IMR-90 (cell line): ENCODE data around the gene TM2D3. TPM values are rescaled to one million over a fixed set of nuclear protein-coding genes. Genes with fewer than 3 reads are reported as not detected.

ENCODE experiments used
- ATAC-seq: fragments of 200-7000 bp; cut with Tn5 transposase; 2 replicates; pipeline ENCODE4 v1.9.1; 2020; ENCODE audit warnings: low read depth, mild to moderate bottlenecking, moderate library complexity
- BruUV-seq: library from RNA; stranded (reverse); fragments of 400-500 nt; replicated peaks from 2 replicates; lab custom pipeline; 2021; lab: Mats Ljungman, UMichigan
- CTCF ChIA-PET: fragments of 300-600 bp; formaldehyde crosslinking; extraction: SDS; loops from one replicate; lab custom pipeline; 2021; ENCODE audit warnings: antibody characterized with exemption; lab: Yijun Ruan, JAX
- POLR2A ChIA-PET: fragments of 300-600 bp; sonication (Branson Sonifier 250); formaldehyde crosslinking; loops from one replicate; lab custom pipeline; 2022; ENCODE audit warnings: antibody characterized with exemption; ENCODE audit not compliant: unreplicated experiment; lab: Charles Lee
- DNase-seq: peaks from one replicate; pipeline ENCODE4 v3.0.0; 2013
- H2AFZ ChIP-seq: replicated peaks from 2 replicates; pipeline ENCODE3; 2013; ENCODE audit warnings: low read length, mild to moderate bottlenecking; ENCODE audit not compliant: poor library complexity
- H2AK5ac ChIP-seq: 2 replicates; pipeline ENCODE4 v1.6.1; 2013; ENCODE audit warnings: low read depth, low read length, inconsistent platforms
- H2AK9ac ChIP-seq: replicated peaks from 2 replicates; pipeline ENCODE3; 2013; ENCODE audit warnings: mild to moderate bottlenecking, low read depth, low read length, moderate library complexity; ENCODE audit not compliant: poor library complexity
- H2BK120ac ChIP-seq: 2 replicates; pipeline ENCODE4 v1.6.1; 2013; ENCODE audit warnings: low read depth, low read length, inconsistent platforms
- H2BK15ac ChIP-seq: 3 replicates; pipeline ENCODE4 v1.6.1; 2013; ENCODE audit warnings: low read depth, low read length, inconsistent platforms
- H2BK20ac ChIP-seq: 2 replicates; pipeline ENCODE4 v1.6.1; 2013; ENCODE audit warnings: low read depth, mild to moderate bottlenecking, inconsistent platforms, low read length, moderate library complexity
- H2BK5ac ChIP-seq: 2 replicates; pipeline ENCODE4 v1.6.1; 2013; ENCODE audit warnings: mild to moderate bottlenecking, low read depth, low read length, inconsistent platforms; ENCODE audit not compliant: poor library complexity, severe bottlenecking
- H3K14ac ChIP-seq: replicated peaks from 2 replicates; pipeline ENCODE4 v1.6.1; 2013; ENCODE audit warnings: low read depth, low read length, inconsistent platforms
- H3K18ac ChIP-seq: 2 replicates; pipeline ENCODE4 v1.6.1; 2013; ENCODE audit warnings: low read depth, low read length, control low read depth
- H3K23ac ChIP-seq: 2 replicates; pipeline ENCODE4 v1.6.1; 2013; ENCODE audit warnings: low read depth, low read length, inconsistent platforms
- H3K27ac ChIP-seq: 2 replicates; pipeline ENCODE4 v1.5.1; 2013; ENCODE audit warnings: mild to moderate bottlenecking, control low read depth, low read length; ENCODE audit not compliant: insufficient read depth
- H3K27me3 ChIP-seq: 2 replicates; pipeline ENCODE4 v1.6.1; 2013; ENCODE audit warnings: low read length; ENCODE audit not compliant: control insufficient read depth, insufficient read depth
- H3K36me3 ChIP-seq: 2 replicates; pipeline ENCODE4 v1.6.1; 2013; ENCODE audit warnings: low read length, mixed read lengths; ENCODE audit not compliant: control insufficient read depth, insufficient read depth
- H3K4ac ChIP-seq: 2 replicates; pipeline ENCODE4 v1.6.1; 2013; ENCODE audit warnings: low read depth, low read length, inconsistent platforms
- H3K4me1 ChIP-seq: 2 replicates; pipeline ENCODE4 v1.6.1; 2013; ENCODE audit warnings: low read length, mixed read lengths; ENCODE audit not compliant: control insufficient read depth, insufficient read depth
- H3K4me2 ChIP-seq: 2 replicates; pipeline ENCODE4 v1.6.1; 2013; ENCODE audit warnings: low read depth, mild to moderate bottlenecking, control low read depth, low read length, moderate library complexity
- H3K4me3 ChIP-seq: 2 replicates; pipeline ENCODE4 v1.5.1; 2013; ENCODE audit warnings: low read depth, mild to moderate bottlenecking, control low read depth, low read length, moderate library complexity; ENCODE audit not compliant: insufficient read depth
- H3K56ac ChIP-seq: 2 replicates; pipeline ENCODE4 v1.6.1; 2013; ENCODE audit warnings: low read length, inconsistent platforms; ENCODE audit not compliant: insufficient read depth; ENCODE audit errors: extremely low read depth
- H3K79me1 ChIP-seq, 2 experiments: 2 replicates each; pipeline ENCODE4 v1.6.1; 2013; ENCODE audit warnings: low read length in 2 of 2, inconsistent platforms in 1 of 2, low read depth in 1 of 2
- H3K9ac ChIP-seq: 2 replicates; pipeline ENCODE4 v1.6.1; 2013; ENCODE audit warnings: low read depth, low read length, control low read depth
- H3K9me1 ChIP-seq: 2 replicates; pipeline ENCODE4 v1.6.1; 2013; ENCODE audit warnings: low read length, inconsistent platforms; ENCODE audit not compliant: insufficient read depth
- H3K9me3 ChIP-seq: 2 replicates; pipeline ENCODE4 v1.6.1; 2013; ENCODE audit warnings: low read length; ENCODE audit not compliant: control insufficient read depth, insufficient read depth
- H4K20me1 ChIP-seq: 2 replicates; pipeline ENCODE4 v1.6.1; 2013; ENCODE audit warnings: low read length, inconsistent platforms; ENCODE audit not compliant: insufficient read depth
- H4K5ac ChIP-seq: 2 replicates; pipeline ENCODE4 v1.6.1; 2013; ENCODE audit warnings: mild to moderate bottlenecking, low read depth, low read length, control low read depth
- H4K8ac ChIP-seq, 2 experiments: 2 replicates each; pipeline ENCODE4 v1.6.1; 2013; ENCODE audit warnings: low read depth in 2 of 2, low read length in 2 of 2, control low read depth in 1 of 2, inconsistent platforms in 1 of 2
- H4K91ac ChIP-seq: 2 replicates; pipeline ENCODE4 v1.6.1; 2013; ENCODE audit warnings: low read depth, low read length, inconsistent platforms; ENCODE audit not compliant: insufficient read depth
- BHLHE40 ChIP-seq: fragments of 150-350 bp; IDR thresholded peaks from 2 replicates; pipeline ENCODE4 v1.6.1; 2016; ENCODE audit warnings: mild to moderate bottlenecking, low read depth, low read length
- CEBPB ChIP-seq: IDR thresholded peaks from 2 replicates; pipeline ENCODE4 v1.6.1; 2012; ENCODE audit warnings: low read depth, low read length, improper control_type of control experiment
- CHD1 ChIP-seq: IDR thresholded peaks from 2 replicates; pipeline ENCODE4 v1.6.1; 2012; ENCODE audit warnings: low read depth, low read length, improper control_type of control experiment
- FOS ChIP-seq: fragments of 150-350 bp; IDR thresholded peaks from 2 replicates; pipeline ENCODE4 v1.6.1; 2016; ENCODE audit warnings: low read depth, low read length
- MAFK ChIP-seq: IDR thresholded peaks from 2 replicates; pipeline ENCODE4 v1.6.1; 2012; ENCODE audit warnings: low read depth, low read length, improper control_type of control experiment
- MAZ ChIP-seq: IDR thresholded peaks from 2 replicates; pipeline ENCODE4 v1.6.1; 2012; ENCODE audit warnings: low read depth, mild to moderate bottlenecking, low read length, improper control_type of control experiment, moderate library complexity, borderline replicate concordance
- MXI1 ChIP-seq: IDR thresholded peaks from 2 replicates; pipeline ENCODE4 v1.6.1; 2012; ENCODE audit warnings: low read depth, mild to moderate bottlenecking, low read length, moderate library complexity, borderline replicate concordance
- NFE2L2 ChIP-seq: fragments of 150-350 bp; IDR thresholded peaks from 2 replicates; pipeline ENCODE4 v1.6.1; 2016; ENCODE audit warnings: low read depth, mild to moderate bottlenecking, low read length
- POLR2A ChIP-seq: IDR thresholded peaks from 2 replicates; pipeline ENCODE4 v1.6.1; 2012; ENCODE audit warnings: mild to moderate bottlenecking, low read depth, low read length
- RAD21 ChIP-seq: IDR thresholded peaks from 2 replicates; pipeline ENCODE4 v1.6.1; 2012; ENCODE audit warnings: low read length, improper control_type of control experiment
- RCOR1 ChIP-seq: IDR thresholded peaks from 2 replicates; pipeline ENCODE4 v1.6.1; 2012; ENCODE audit warnings: mild to moderate bottlenecking, low read length, improper control_type of control experiment; ENCODE audit not compliant: insufficient replicate concordance
- RFX5 ChIP-seq: IDR thresholded peaks from 2 replicates; pipeline ENCODE4 v1.8.0; 2012; ENCODE audit warnings: low read depth, mild to moderate bottlenecking, low read length, moderate library complexity
- SMC3 ChIP-seq: fragments of 150-350 bp; IDR thresholded peaks from 2 replicates; pipeline ENCODE4 v1.6.1; 2016; ENCODE audit warnings: low read depth, mild to moderate bottlenecking, antibody characterized with exemption, low read length, moderate library complexity
- WGBS, 2 experiments: methylation state at CpG; one replicate each; pipeline versions ENCODE4 v1.1.5 to v1.1.7; 2013; ENCODE audit warnings: missing lambda C conversion rate in 2 of 2; ENCODE audit not compliant: insufficient read length in 1 of 2; ENCODE audit errors: extremely low coverage in 2 of 2; 5-methylcytosine and 5-hydroxymethylcytosine counted together
- dilution Hi-C: fragments of 300-500 bp; cut with HindIII; formaldehyde crosslinking; loops from one replicate; pipeline ENCODE4 v1.14.3; 2018; ENCODE audit warnings: low sequenced_read_pairs; ENCODE audit not compliant: unreplicated experiment
- in situ Hi-C: fragments of 300-500 bp; cut with MboI; formaldehyde crosslinking; loops from 3 replicates; pipeline ENCODE4 v1.14.3; 2019; ENCODE audit warnings: low sequenced_read_pairs, inconsistent platforms, mixed read lengths
- intact Hi-C: fragments of 100-400 bp; cut with micrococcal nuclease; formaldehyde crosslinking; loops from 2 replicates; pipeline ENCODE4 v1.10.0; 2022
- polyA plus RNA-seq, 3 experiments: library from polyadenylated mRNA; depleted of rRNA; stranded (reverse); fragments of >200 nt; gene quantifications; 2 replicates each; pipeline ENCODE4 v1.2.3, GENCODE V29; 2012; ENCODE audit warnings: low replicate concordance in 1 of 3
- total RNA-seq: library from RNA; depleted of rRNA; stranded (reverse); fragments of >200 nt; gene quantifications from 2 replicates; pipeline ENCODE4 v1.2.3, GENCODE V29; 2012
- TF ChIP-seq, protein P1 (sequence below): fragments of 150-350 bp; IDR thresholded peaks from 2 replicates; pipeline ENCODE4 v1.6.1; 2017; ENCODE audit warnings: mild to moderate bottlenecking, antibody characterized with exemption, low read length, low read depth
- TF ChIP-seq, protein P2 (sequence below): conservative IDR thresholded peaks from 2 replicates; pipeline ENCODE4 v1.5.1; 2012; ENCODE audit warnings: mild to moderate bottlenecking, low read depth, low read length, improper control_type of control experiment
- TF ChIP-seq, protein P3 (sequence below): fragments of 150-350 bp; IDR thresholded peaks from 2 replicates; pipeline ENCODE4 v1.6.1; 2016; ENCODE audit warnings: low read depth, mild to moderate bottlenecking, low read length, moderate library complexity, borderline replicate concordance

TM2D3 gene
- total and polyA plus RNA-seq, 2 of the 4 experiments (the other 2 are of a cell fraction) = 27.4 to 34.5 TPM

- ATAC-seq (no peak), DNase-seq (no peak)
- H3K9ac ChIP-seq = no peak overlapping the region
- H3K4me3 ChIP-seq = no peak overlapping the region
- H2BK15ac ChIP-seq = no peak overlapping the region
- no peak overlapping the region for H2AK5ac ChIP-seq
- H3K9me3 ChIP-seq = no peaks in the 10 kb centered on the region
- intact Hi-C loops (no loop called here), dilution Hi-C loops (no loop called here), in situ Hi-C loops (no loop called here)
- H3K36me3 ChIP-seq = no peaks in the 10 kb centered on the region
- no peaks in the 10 kb centered on the region for H3K79me1 ChIP-seq
- ChIA-PET CTCF (interaction anchor here (0.6 to 1.0 kb wide), 2 partner anchors 14 to 101 kb away, joined by 3 read pairs; no protein-coding TSS in a partner anchor), POLR2A (no interaction called here)
- no peak overlapping the region for H3K4ac ChIP-seq
- H3K4me2 ChIP-seq = no peak overlapping the region
- H2BK5ac ChIP-seq = no peak overlapping the region
- H2BK20ac ChIP-seq = no peak overlapping the region
- no peak overlapping the region for H3K56ac ChIP-seq
- WGBS, 2 experiments = no CpG with 5 or more reads among the region's 3 CpGs
- no peak overlapping the region for H2AFZ ChIP-seq
- no peaks in the 10 kb centered on the region for H3K9me1 ChIP-seq
- no TSS peak for BruUV-seq
- H2BK120ac ChIP-seq = no peak overlapping the region
- no peaks in the 10 kb centered on the region for H4K20me1 ChIP-seq
- H3K27me3 ChIP-seq = no peaks in the 10 kb centered on the region
- peaks cover 3% of the 10 kb centered on the region for H3K4me1 ChIP-seq
- H4K8ac ChIP-seq = no peak overlapping the region
- H4K5ac ChIP-seq = no peak overlapping the region
- no peak overlapping the region for H2AK9ac ChIP-seq
- no peak overlapping the region for H4K91ac ChIP-seq
- no peak overlapping the region for H3K23ac ChIP-seq
- H3K14ac ChIP-seq = no peak overlapping the region
- no peak overlapping the region for H3K27ac ChIP-seq
- H3K18ac ChIP-seq = no peak overlapping the region
- TF ChIP-seq, protein P1, sequence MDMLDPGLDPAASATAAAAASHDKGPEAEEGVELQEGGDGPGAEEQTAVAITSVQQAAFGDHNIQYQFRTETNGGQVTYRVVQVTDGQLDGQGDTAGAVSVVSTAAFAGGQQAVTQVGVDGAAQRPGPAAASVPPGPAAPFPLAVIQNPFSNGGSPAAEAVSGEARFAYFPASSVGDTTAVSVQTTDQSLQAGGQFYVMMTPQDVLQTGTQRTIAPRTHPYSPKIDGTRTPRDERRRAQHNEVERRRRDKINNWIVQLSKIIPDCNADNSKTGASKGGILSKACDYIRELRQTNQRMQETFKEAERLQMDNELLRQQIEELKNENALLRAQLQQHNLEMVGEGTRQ = no peak
- TF ChIP-seq POLR2A = no peak
- no peak for TF ChIP-seq MAZ
- TF ChIP-seq, protein P2, sequence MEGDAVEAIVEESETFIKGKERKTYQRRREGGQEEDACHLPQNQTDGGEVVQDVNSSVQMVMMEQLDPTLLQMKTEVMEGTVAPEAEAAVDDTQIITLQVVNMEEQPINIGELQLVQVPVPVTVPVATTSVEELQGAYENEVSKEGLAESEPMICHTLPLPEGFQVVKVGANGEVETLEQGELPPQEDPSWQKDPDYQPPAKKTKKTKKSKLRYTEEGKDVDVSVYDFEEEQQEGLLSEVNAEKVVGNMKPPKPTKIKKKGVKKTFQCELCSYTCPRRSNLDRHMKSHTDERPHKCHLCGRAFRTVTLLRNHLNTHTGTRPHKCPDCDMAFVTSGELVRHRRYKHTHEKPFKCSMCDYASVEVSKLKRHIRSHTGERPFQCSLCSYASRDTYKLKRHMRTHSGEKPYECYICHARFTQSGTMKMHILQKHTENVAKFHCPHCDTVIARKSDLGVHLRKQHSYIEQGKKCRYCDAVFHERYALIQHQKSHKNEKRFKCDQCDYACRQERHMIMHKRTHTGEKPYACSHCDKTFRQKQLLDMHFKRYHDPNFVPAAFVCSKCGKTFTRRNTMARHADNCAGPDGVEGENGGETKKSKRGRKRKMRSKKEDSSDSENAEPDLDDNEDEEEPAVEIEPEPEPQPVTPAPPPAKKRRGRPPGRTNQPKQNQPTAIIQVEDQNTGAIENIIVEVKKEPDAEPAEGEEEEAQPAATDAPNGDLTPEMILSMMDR = no peak
- no peak for TF ChIP-seq NFE2L2
- TF ChIP-seq SMC3 = no peak
- no peak for TF ChIP-seq FOS
- TF ChIP-seq RAD21 = no peak
- TF ChIP-seq, protein P3, sequence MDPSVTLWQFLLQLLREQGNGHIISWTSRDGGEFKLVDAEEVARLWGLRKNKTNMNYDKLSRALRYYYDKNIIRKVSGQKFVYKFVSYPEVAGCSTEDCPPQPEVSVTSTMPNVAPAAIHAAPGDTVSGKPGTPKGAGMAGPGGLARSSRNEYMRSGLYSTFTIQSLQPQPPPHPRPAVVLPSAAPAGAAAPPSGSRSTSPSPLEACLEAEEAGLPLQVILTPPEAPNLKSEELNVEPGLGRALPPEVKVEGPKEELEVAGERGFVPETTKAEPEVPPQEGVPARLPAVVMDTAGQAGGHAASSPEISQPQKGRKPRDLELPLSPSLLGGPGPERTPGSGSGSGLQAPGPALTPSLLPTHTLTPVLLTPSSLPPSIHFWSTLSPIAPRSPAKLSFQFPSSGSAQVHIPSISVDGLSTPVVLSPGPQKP = no peak
- TF ChIP-seq CEBPB = no peak
- TF ChIP-seq MXI1 = no peak
- TF ChIP-seq CHD1 = no peak
- no peak for TF ChIP-seq RCOR1
- TF ChIP-seq BHLHE40 = no peak
- TF ChIP-seq RFX5 = no peak
- no peak for TF ChIP-seq MAFK
Observed at GRCh38 chr15:101621961-101622360, 30.2 kb downstream of the TM2D3 start.
